B cell (primary cell): Measurements from ENCODE around the gene SCARF1. TPM values are rescaled to one million over a fixed set of nuclear protein-coding genes. Genes with fewer than 3 reads are reported as not detected.

ENCODE experiments used
- ATAC-seq: fragments of 200-7000 bp; cut with Tn5 transposase; one replicate; pipeline ENCODE4 v1.10.0; 2021; ENCODE audit warnings: low read depth, mild to moderate bottlenecking, moderate number of reproducible peaks, moderate library complexity
- CTCF ChIA-PET: fragments of 350-600 bp; sonication (Branson Sonifier 250); formaldehyde crosslinking; loops from one replicate; lab custom pipeline; 2021; ENCODE audit warnings: antibody characterized with exemption, inconsistent platforms; lab: Charles Lee
- POLR2A ChIA-PET: fragments of 350-600 bp; sonication (Branson Sonifier 250); formaldehyde crosslinking; loops from one replicate; lab custom pipeline; 2021; ENCODE audit warnings: antibody characterized with exemption; lab: Charles Lee
- DNase-seq: peaks from one replicate; pipeline ENCODE4 v3.0.0; 2013
- H2AFZ ChIP-seq: 2 replicates; pipeline ENCODE4 v1.6.1; 2012; ENCODE audit warnings: mild to moderate bottlenecking, low read depth, low read length; ENCODE audit not compliant: insufficient read depth, poor library complexity, severe bottlenecking
- H3K27ac ChIP-seq, 2 donors: 1 replicate in 1 of 2; 2 replicates in 1 of 2; pipeline ENCODE4 v1.5.1; 2012 to 2013; ENCODE audit warnings: low read length in 2 of 2, mild to moderate bottlenecking in 2 of 2, moderate library complexity in 1 of 2
- H3K27me3 ChIP-seq, 4 experiments: fragments of 200-600 bp in 1 of 4; sonication (generic) in 1 of 4; replicated peaks in 1 of 4; 1 replicate in 2 of 4; 2 replicates in 2 of 4; pipeline versions ENCODE4 v1.6.1 to v1.7.0; 2013 to 2016; ENCODE audit warnings: low read length in 3 of 4, mild to moderate bottlenecking in 2 of 4, mixed read lengths in 1 of 4, moderate library complexity in 1 of 4; ENCODE audit not compliant: insufficient read depth in 4 of 4, control insufficient read depth in 3 of 4; ENCODE audit errors: control extremely low read depth in 1 of 4
- H3K36me3 ChIP-seq, 2 experiments: replicated peaks in 1 of 2; 1 replicate in 1 of 2; 2 replicates in 1 of 2; pipeline versions ENCODE4 v1.6.1 to v1.7.1; 2013; ENCODE audit warnings: low read length in 1 of 2; ENCODE audit not compliant: insufficient read depth in 2 of 2, control insufficient read depth in 1 of 2; ENCODE audit errors: control extremely low read depth in 1 of 2, extremely low read depth in 1 of 2
- H3K4me1 ChIP-seq, 2 donors: fragments of 200-600 bp in 1 of 2; sonication (generic) in 1 of 2; 1 replicate in 1 of 2; 2 replicates in 1 of 2; pipeline versions ENCODE4 v1.5.1 to v1.6.1; 2013 to 2017; ENCODE audit warnings: low read length in 2 of 2; ENCODE audit not compliant: control insufficient read depth in 2 of 2, insufficient read depth in 2 of 2
- H3K4me2 ChIP-seq: replicated peaks from 2 replicates; pipeline ENCODE3; 2012; ENCODE audit warnings: mild to moderate bottlenecking, low read depth, low read length; ENCODE audit not compliant: poor library complexity, severe bottlenecking
- H3K4me3 ChIP-seq, 5 experiments: fragments of 200-600 bp in 1 of 5; sonication (generic) in 1 of 5; 1 replicate in 3 of 5; 2 replicates in 2 of 5; pipeline versions ENCODE4 v1.5.1 to v1.7.0; 2011 to 2016; ENCODE audit warnings: low read length in 4 of 5, mild to moderate bottlenecking in 4 of 5, low read depth in 2 of 5, control low read depth in 1 of 5, moderate library complexity in 1 of 5; ENCODE audit not compliant: insufficient read depth in 1 of 5; ENCODE audit errors: control extremely low read depth in 1 of 5, extremely low read depth in 1 of 5
- H3K79me2 ChIP-seq: fragments of 200-600 bp; sonication (generic); one replicate; pipeline ENCODE4 v1.6.0; 2016; ENCODE audit warnings: low read length; ENCODE audit not compliant: control insufficient read depth, insufficient read depth
- H3K9ac ChIP-seq: fragments of 200-600 bp; sonication (generic); 2 replicates; pipeline ENCODE4 v1.6.1; 2017; ENCODE audit warnings: mild to moderate bottlenecking, low read length, moderate library complexity
- H3K9me3 ChIP-seq, 3 donors: one replicate each; pipeline versions ENCODE4 v1.6.1 to v1.7.1; 2013; ENCODE audit warnings: low read length in 2 of 3; ENCODE audit not compliant: control insufficient read depth in 2 of 3, insufficient read depth in 1 of 3; ENCODE audit errors: control extremely low read depth in 1 of 3
- H4K20me1 ChIP-seq: 2 replicates; pipeline ENCODE4 v1.6.0; 2012; ENCODE audit warnings: mild to moderate bottlenecking, low read length; ENCODE audit not compliant: insufficient read depth, control insufficient read depth, poor library complexity, severe bottlenecking
- H3K27ac Mint-ChIP-seq: one replicate; pipeline ENCODE4 v1.8.0; 2021; ENCODE audit warnings: mixed read lengths
- H3K27me3 Mint-ChIP-seq: one replicate; pipeline ENCODE4 v1.8.0; 2021; ENCODE audit warnings: mixed read lengths
- H3K4me1 Mint-ChIP-seq: one replicate; pipeline ENCODE4 v1.8.0; 2021; ENCODE audit warnings: mixed read lengths
- H3K4me3 Mint-ChIP-seq: one replicate; pipeline ENCODE4 v1.8.0; 2021; ENCODE audit warnings: mixed read lengths
- H3K9me3 Mint-ChIP-seq: one replicate; pipeline ENCODE4 v1.8.0; 2022; ENCODE audit warnings: mixed read lengths; ENCODE audit not compliant: insufficient read depth
- CTCF ChIP-seq: fragments of 200-600 bp; IDR thresholded peaks from one replicate; pipeline ENCODE4 v1.8.0; 2022; ENCODE audit warnings: antibody characterized with exemption, mild to moderate bottlenecking
- EZH2 ChIP-seq: IDR thresholded peaks from 2 replicates; pipeline ENCODE4 v1.6.1; 2012; ENCODE audit warnings: borderline replicate concordance, low read depth, mild to moderate bottlenecking, moderate library complexity, low read length; ENCODE audit not compliant: insufficient read depth, poor library complexity, severe bottlenecking
- WGBS: methylation state at CpG from one replicate; pipeline ENCODE4 v1.1.5; 2013; ENCODE audit warnings: missing lambda C conversion rate; ENCODE audit not compliant: insufficient coverage; 5-methylcytosine and 5-hydroxymethylcytosine counted together
- intact Hi-C: fragments of 100-400 bp; cut with micrococcal nuclease; formaldehyde crosslinking; loops from one replicate; pipeline ENCODE4 v1.10.0; 2022
- polyA plus RNA-seq: library from polyadenylated mRNA; depleted of rRNA; stranded (reverse); fragments of >200 nt; gene quantifications from 2 replicates; pipeline ENCODE4 v1.2.3, GENCODE V29; 2012
- total RNA-seq, 2 donors: library from RNA; stranded (reverse); fragments of 120-200 nt in 1 of 2; gene quantifications; 1 replicate in 1 of 2; 2 replicates in 1 of 2; pipeline versions ENCODE4 v1.2.3 to v1.2.4, GENCODE V29; 2013 to 2022

The SCARF1 gene
- total and polyA plus RNA-seq, 2 donors (not counting 1 experiment from before 2014, with no cell fraction given) = 0.54 to 3.7 TPM

- no peak for DNase-seq
- POLR2A ChIA-PET = interaction anchor here (0.6 kb wide), 2 partner anchors 20 to 23 kb away, joined by 6 to 10 read pairs; no protein-coding TSS in a partner anchor
- Histone ChIP-seq H2AFZ (no peak overlapping the region), H3K27ac (no peak overlapping the region), H3K4me1 (peaks cover 23 to 30% of the 10 kb centered on the region in 2 donors), H4K20me1 (peaks cover 31% of the 10 kb centered on the region), H3K4me2 (no peak overlapping the region), H3K4me3 (no peak overlapping the region), H3K79me2 (peaks cover 86% of the 10 kb centered on the region), H3K9ac (no peak overlapping the region), H3K36me3 (peaks cover 0 to 34% of the 10 kb centered on the region in 2 experiments), H3K27me3 (no peaks in the 10 kb centered on the region), H3K9me3 (no peaks in the 10 kb centered on the region)
- WGBS = over 99% methylated on average over 12 of the region's 14 CpGs
- Mint-ChIP-seq H3K4me1 (peaks cover 30% of the 10 kb centered on the region), H3K4me3 (no peak overlapping the region), H3K27me3 (no peaks in the 10 kb centered on the region), H3K27ac (no peak overlapping the region), H3K9me3 (no peaks in the 10 kb centered on the region)
- CTCF ChIA-PET = no interaction called here
- intact Hi-C loops = no loop called here
- ATAC-seq = no peak
- no peak for TF ChIP-seq EZH2
- TF ChIP-seq CTCF = no peak
Observed at GRCh38 chr17:1623057-1623630, 22.4 kb downstream of the SCARF1 start.

DNA sequence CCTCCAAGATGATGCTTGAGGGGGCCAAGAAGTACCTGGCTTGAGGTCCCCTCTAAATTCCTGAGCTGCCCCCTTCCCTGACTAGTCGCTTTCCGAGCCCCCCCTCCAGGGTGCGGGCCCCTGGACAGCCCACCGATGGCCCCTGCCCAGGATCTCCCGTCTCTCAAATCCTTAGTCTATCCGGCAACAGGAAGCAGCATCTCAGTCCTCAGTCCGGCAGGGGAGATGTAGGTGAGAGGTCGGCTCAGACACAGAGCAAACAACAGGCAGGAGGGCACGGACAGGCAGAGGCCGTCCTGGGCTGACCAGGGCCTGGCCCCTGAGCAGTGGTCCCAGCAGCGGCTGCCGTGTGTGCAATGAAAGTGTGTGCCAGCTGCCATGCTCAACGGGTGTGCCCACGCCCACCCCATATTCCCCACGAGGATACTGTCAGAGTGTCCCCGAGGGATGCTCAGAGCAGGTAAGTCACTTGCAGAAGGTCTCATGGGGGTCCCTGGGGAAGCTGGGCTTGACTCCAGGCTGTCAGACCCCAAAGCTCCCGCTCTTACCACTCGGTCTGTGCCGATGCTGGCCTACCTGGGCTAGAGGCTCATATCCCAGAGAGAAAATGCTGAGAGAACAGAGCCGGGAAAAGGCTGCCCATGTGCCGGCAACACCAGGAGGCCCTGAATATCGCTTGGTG is 24.1 kb downstream of the SCARF1 start:
- CTCF ChIA-PET = interaction anchor here (1.1 to 1.4 kb wide), 2 partner anchors 44 to 47 kb away, joined by 3 to 4 read pairs; no protein-coding TSS in a partner anchor
- Mint-ChIP-seq H3K27me3 (no peaks in the 10 kb centered on the region), H3K4me3 (no peak overlapping the region), H3K27ac (no peak overlapping the region), H3K9me3 (no peaks in the 10 kb centered on the region), H3K4me1 (peaks cover 22% of the 10 kb centered on the region)
- H2AFZ ChIP-seq = no peak overlapping the region
- no peaks in the 10 kb centered on the region for H3K9me3 ChIP-seq
- WGBS = 83% methylated on average over 21 of the region's 22 CpGs
- TF ChIP-seq CTCF (no peak), EZH2 (no peak)
- H3K79me2 ChIP-seq = peaks cover 74% of the 10 kb centered on the region
- intact Hi-C loops = no loop called here
- H3K4me3 ChIP-seq = no peak overlapping the region
- POLR2A ChIA-PET = no interaction called here
- no peaks in the 10 kb centered on the region for H3K27me3 ChIP-seq
- peaks cover 42% of the 10 kb centered on the region for H4K20me1 ChIP-seq
- H3K4me1 ChIP-seq = peaks cover 17 to 20% of the 10 kb centered on the region in 2 donors
- H3K27ac ChIP-seq = no peak overlapping the region
- H3K4me2 ChIP-seq = no peak overlapping the region
- no peak overlapping the region for H3K9ac ChIP-seq
- no peak for ATAC-seq
- DNase-seq = no peak
- H3K36me3 ChIP-seq = peaks cover 0 to 38% of the 10 kb centered on the region in 2 experiments
